ENCODE measurements around the gene ZNF32. TPM values are rescaled to one million over a fixed set of nuclear protein-coding genes. Genes with fewer than 3 reads are reported as not detected.

Gene ZNF32
- total RNA-seq, 1 experiment from 2014 or later: 14.6 TPM

- Histone ChIP-seq H3K4me2 (ENCODE audit: insufficient read depth, insufficient read length, low read length) (no peak overlapping the region), H2AK5ac (ENCODE audit: insufficient read length, low read length) (no peak overlapping the region), H3K4me1 (ENCODE audit: insufficient read depth, low read length) (no peaks in the 10 kb centered on the region), H2BK12ac (ENCODE audit: insufficient read length, low read depth, low read length) (no peak overlapping the region), H3K23me2 (ENCODE audit: insufficient read length, low read depth, low read length, poor library complexity, severe bottlenecking) (no peaks in the 10 kb centered on the region), H4K20me1 (ENCODE audit: control insufficient read depth, insufficient read depth, insufficient read length) (no peaks in the 10 kb centered on the region), H3K9me3 (ENCODE audit: control insufficient read depth, low read depth, low read length) (no peaks in the 10 kb centered on the region), H2AFZ (ENCODE audit: low read length) (no peak overlapping the region), H4K8ac (replicated peaks; ENCODE audit: insufficient read length, low read depth, low read length) (no peak overlapping the region), H3K27ac (ENCODE audit: insufficient read length, low read depth, low read length) (no peak overlapping the region), H3K27me3 (ENCODE audit: insufficient read depth, low read length) (no peaks in the 10 kb centered on the region; the same call in 1 of the 2 replicates), H2BK120ac (ENCODE audit: low read depth, low read length, poor library complexity, severe bottlenecking) (no peak overlapping the region), H3K4ac (ENCODE audit: low read depth, low read length) (no peak overlapping the region), H3T11ph (ENCODE audit: low read length) (no peak overlapping the region), H3K79me1 (ENCODE audit: insufficient read depth, low read depth, low read length, poor library complexity, severe bottlenecking) (no peaks in the 10 kb centered on the region), H3K79me2 (ENCODE audit: insufficient read depth, low read length) (no peaks in the 10 kb centered on the region), H3K14ac (ENCODE audit: insufficient read depth, low read length) (no peak overlapping the region), H2BK20ac (ENCODE audit: low read depth, low read length, poor library complexity, severe bottlenecking) (no peak overlapping the region), H2BK15ac (ENCODE audit: low read depth, low read length) (no peak overlapping the region), H3K23ac (ENCODE audit: insufficient read length, low read depth, low read length) (no peak overlapping the region), H4K5ac (ENCODE audit: insufficient read length, low read depth, low read length) (no peak overlapping the region), H3K9ac (ENCODE audit: extremely low read depth, insufficient read length, low read length) (no peak overlapping the region), H3K18ac (ENCODE audit: insufficient read length, low read depth, low read length) (no peak overlapping the region), H4K91ac (ENCODE audit: insufficient read length, low read depth, low read length) (no peak overlapping the region), H3K56ac (ENCODE audit: insufficient read length, low read depth, low read length) (no peak overlapping the region), H2BK5ac (ENCODE audit: insufficient read length, low read length) (no peak overlapping the region)
- Mint-ChIP-seq H3K4me1 (peaks cover 3 to 6% of the 10 kb centered on the region in 2 experiments; a peak in 1 of 4 replicates), H3K36me3 (ENCODE audit: insufficient read depth in 1 of 3, low read depth in 3 of 3) (peaks cover 0 to 1% (median 0%) of the 10 kb centered on the region in 3 experiments; a peak in 1 of 7 replicates), H3K27me3 (ENCODE audit: low read depth) (peaks cover 31% of the 10 kb centered on the region), H3K4me3 (no peak overlapping the region), H3K9me3 (peaks cover 0 to 3% of the 10 kb centered on the region in 2 experiments; a peak in 1 of 5 replicates), H3K27ac (no peak overlapping the region; a peak in 1 of 7 replicates)
- no peak for TF ChIP-seq CTCF (conservative IDR thresholded peaks at IDR 0.05)
- no peak for DNase-seq
Measured at GRCh38 chr10:43684292-43684559, 35.5 kb upstream of the ZNF32 start.

All from H9 (cell line).